ENCODE results near the gene CCNI2.

CCNI2 gene, protein sequence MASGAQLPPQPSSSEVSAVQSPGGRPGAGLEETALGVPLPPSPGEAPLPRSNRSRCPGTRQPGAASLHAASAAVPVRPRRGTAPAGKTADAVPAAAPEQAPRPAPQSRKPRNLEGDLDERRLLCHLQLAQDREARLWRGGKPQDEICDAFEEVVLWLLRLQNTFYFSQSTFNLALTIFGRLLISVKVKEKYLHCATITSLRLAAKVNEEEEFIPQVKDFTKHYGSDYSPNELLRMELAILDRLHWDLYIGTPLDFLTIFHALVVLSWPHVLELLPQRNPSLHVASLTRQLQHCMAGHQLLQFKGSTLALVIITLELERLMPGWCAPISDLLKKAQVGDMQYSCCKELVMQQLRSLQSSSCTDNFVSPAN

GRCh38 chr5:132746954-132747615 is at the start of gene CCNI2:
Gene CCNI2 (plus strand): TSS chr5:132747426. CDS start chr5:132747496, 70 bp downstream.
- DNase-seq, result no peak

DNA sequence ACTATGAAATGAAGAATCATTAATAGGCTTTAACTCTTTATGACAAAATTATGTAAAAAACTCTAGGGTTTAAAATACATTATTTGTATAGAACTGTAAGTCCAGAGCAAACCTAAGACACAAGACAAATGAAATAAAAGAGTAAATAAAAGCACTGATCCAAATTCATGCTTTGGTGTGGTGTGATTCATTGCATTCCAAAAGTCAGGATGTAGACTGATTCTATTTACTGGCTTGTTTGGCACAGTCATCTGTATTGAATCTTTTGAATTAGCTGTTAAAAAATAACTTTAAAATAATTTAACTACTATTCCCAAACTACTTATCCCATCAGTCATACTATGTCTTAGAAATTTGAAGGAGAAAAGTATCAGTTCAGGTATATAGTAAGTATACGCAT is 42.4 kb upstream of the CCNI2 start:
- DNase-seq, result no peak

- DNase-seq, result no peak
Observed at GRCh38 chr5:132708645-132709044, 38.6 kb upstream of the CCNI2 start.

DNA sequence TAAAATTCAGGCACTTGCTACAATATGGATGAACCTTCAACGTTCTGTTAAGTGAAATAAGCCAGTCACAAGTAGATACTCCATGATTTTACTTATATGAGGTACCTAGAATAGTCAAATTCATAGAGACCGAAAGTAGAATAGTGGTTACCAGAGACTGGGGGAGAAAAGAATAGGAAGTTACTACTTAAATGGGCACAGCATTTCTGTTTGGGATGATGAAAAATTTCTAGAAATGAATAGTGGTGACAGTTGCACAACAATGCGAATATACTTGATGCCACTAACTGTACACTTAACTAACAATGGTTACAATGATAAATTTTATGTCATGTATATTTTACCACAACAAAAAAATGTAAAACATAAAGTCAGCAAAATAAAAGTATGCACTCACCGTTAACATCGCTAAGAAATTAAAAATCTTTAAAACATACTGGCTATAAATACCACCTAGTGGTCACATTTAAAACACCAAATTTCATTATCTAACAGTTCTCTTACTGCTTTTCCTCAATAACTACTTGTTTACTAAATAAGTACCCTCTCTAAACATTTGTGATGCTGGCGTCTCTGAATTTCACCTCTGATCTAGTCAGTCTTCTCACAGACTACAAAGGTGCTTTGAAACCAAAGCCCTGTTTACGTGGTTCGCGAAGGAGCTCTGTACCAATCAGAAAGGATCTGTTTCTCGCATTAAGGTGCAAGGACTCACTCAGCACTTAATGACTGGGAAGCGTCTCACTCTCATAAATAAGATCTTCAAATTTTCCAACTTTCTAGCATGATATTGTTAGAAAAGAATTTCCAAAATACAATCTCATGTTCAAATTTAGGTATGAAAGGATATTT is 32.5 kb upstream of the CCNI2 start:
- DNase-seq, result no peak

DNA sequence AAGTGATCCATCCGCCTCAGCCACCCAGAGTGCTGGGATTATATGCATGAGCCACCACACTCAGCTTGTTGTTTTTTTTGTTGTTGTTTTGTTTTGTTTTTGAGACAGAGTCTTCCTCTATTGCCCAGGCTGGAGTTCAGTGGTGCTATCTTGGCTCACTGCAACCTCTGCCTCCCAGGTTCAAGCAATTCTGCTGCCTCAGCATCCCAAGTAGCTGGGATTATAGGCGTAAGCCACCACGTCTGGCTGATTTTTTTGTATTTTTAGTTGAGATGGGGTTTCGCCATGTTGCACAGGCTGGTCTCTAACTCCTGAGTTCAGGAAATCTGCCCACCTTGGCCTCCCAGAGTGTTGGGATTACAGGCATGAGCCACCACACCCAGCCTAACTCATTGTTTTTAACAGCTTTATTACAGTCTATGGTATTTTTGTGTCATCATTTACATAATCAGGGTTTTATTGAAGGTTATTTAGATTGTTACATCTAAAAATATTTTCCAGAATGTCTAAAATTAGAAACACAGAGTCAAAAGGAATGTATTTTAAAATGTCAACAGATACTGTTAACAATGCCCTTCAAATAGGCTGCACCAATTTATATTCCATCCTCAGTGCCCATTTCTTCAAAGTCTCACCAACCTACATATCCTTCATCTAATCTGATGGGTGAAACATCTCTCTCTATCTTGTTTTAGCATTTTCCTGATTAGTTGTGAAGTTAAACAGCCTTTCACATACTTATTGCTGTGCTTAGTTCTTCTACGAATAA is 28.5 kb upstream of the CCNI2 start:
- DNase-seq, result no peak

- DNase-seq, result no peak
Observed at GRCh38 chr5:132725745-132726144, 21.5 kb upstream of the CCNI2 start.

GRCh38 chr5:132729896-132730295 is 17.3 kb upstream of the CCNI2 start:
- no peak for DNase-seq

GRCh38 chr5:132733499-132734148 is 13.6 kb upstream of the CCNI2 start:
- DNase-seq, result no peak

DNA sequence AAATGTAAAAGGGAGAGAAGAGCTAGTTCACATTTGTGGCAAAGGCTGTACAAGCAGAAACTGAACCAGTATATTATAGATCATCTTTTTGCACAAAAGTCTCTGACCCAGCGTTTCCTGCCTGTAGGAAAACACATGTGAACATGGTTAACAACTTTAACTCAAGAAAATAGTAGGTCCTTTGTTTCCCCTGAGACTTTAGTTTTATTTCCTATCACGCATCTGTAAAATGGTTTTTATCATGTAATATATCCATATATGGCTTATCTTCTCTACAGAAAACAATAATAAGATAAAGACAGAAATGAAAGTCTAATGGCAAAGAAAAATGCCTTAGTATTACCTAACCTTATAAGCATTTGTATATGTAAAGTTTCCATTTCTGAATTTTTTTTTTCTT is 12.5 kb upstream of the CCNI2 start:
- no peak for DNase-seq

GRCh38 chr5:132736853-132737833 is 10.1 kb upstream of the CCNI2 start, which contains the start of gene KIF3A:
Gene KIF3A (minus strand): TSS chr5:132737546. CDS start chr5:132737419, 127 bp downstream.
- peak; percentile 94 to 96 for DNase-seq

- DNase-seq, result no peak
Observed at GRCh38 chr5:132737982-132738681, 9.1 kb upstream of the CCNI2 start.

DNA sequence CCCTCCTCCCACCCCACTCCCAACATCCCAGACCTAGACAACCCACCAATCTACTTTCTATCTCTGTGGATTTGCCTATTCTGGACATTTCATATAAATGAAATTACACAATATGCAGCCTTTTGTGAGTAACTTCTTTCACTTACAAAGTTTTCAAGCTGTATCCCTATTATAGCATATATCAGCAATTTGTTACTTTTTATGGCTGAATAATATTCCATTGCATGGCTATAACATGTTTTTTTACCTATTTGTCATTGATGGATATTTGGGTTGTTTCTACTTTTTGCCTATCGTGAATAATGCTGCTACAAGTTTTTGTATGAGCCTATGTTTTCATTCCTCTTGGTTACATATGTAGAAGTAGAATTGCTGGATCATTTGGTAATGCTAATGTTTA is 8.0 kb upstream of the CCNI2 start:
- no peak for DNase-seq

DNA sequence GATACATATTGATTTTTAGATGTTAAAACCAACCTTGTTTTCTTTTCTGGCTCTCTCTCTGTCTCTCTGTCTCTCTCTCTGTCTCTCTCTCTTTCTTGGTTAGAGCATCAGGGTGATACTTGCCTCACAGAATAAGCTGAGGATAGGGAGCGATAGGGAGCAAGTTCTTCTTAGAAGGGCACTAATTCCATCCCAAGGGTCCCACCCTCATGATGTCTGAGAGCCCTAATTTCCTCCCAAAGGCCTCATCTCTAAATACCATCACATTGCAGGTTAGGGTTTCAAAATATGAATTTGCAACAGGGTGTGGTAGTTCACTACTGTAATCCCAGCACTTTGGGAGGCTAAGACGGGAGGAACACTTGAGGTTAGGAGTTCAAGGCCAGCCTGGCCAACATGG is 5.1 kb upstream of the CCNI2 start:
- DNase-seq, result no peak

GRCh38 chr5:132742626-132743025 is 4.6 kb upstream of the CCNI2 start:
- no peak for DNase-seq

- no peak for DNase-seq
Observed at GRCh38 chr5:132744659-132745058, 2.6 kb upstream of the CCNI2 start.

- DNase-seq, result no peak
Observed at GRCh38 chr5:132746592-132746953, 653 bp upstream of the CCNI2 start.

- DNase-seq, result no peak
Observed at GRCh38 chr5:132747616-132748440, 602 bp downstream of the CCNI2 start.

GRCh38 chr5:132748522-132749000 is 1.3 kb downstream of the CCNI2 start:
- DNase-seq, result no peak

DNA sequence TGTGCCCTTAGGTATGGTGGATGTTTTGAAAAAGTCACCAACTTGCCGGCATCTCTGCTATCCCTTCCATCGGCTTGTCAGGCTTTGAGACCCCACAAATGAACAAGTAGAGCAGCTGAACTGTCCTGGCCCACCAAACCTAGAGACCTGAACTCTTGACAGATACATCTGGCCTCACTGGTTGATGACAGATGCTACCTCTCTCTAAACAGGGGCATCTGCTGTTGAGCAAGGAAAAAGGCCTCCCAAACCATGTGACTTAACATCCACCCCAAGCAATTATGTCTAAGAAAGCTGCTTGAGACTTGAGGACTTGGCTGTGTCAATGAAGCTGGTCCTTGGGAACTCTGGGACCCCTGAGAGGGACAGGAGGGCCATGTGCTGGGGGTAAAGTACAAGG is 2.3 kb downstream of the CCNI2 start:
- DNase-seq, result no peak

Data from NCI-H2081 (cell line).